ENCODE results near the gene NUMB. TPM values are rescaled to one million over a fixed set of nuclear protein-coding genes. Genes with fewer than 3 reads are reported as not detected.

NUMB gene
- total RNA-seq, 1 experiment from 2014 or later: 75.2 TPM

Other genes starting within 250 kb of the NUMB start
- 0.17 and 0.59 TPM in 2 replicates for gene PAPLN, start 221.0 kb downstream of the NUMB start, total RNA-seq (2022)
- 16.9 and 19.9 TPM in 2 replicates for gene RIOX1, start 32.4 kb upstream of the NUMB start, total RNA-seq (2022)
- 3.6 and 4.5 TPM in 2 replicates for gene ACOT1, start 78.6 kb upstream of the NUMB start, total RNA-seq (2022)
- gene HEATR4, start 100.4 kb upstream of the NUMB start, total RNA-seq (2022): 0.10 TPM in 1 of 2 replicates, not detected in the other
- gene ACOT2, start 110.7 kb upstream of the NUMB start, total RNA-seq (2022): 18.5 and 21.9 TPM in 2 replicates
- 1.1 and 1.6 TPM in 2 replicates for gene ACOT4, start 133.3 kb upstream of the NUMB start, total RNA-seq (2022)
- not detected in 2 replicates for gene ACOT6, start 154.0 kb upstream of the NUMB start, total RNA-seq (2022)
- 15.2 and 17.0 TPM in 2 replicates for gene DNAL1, start 186.4 kb upstream of the NUMB start, total RNA-seq (2022)

Data from Calu3 (cell line).